Right ventricle myocardium inferior (tissue), 1 donor: ENCODE measurements around the gene DCTN3. TPM values are rescaled to one million over a fixed set of nuclear protein-coding genes. Genes with fewer than 3 reads are reported as not detected.

Experiments used
- ATAC-seq: fragments of 200-7000 bp; cut with Tn5 transposase; one replicate; pipeline ENCODE4 v1.9.1; 2020; ENCODE audit warnings: mild to moderate bottlenecking, moderate library complexity
- DNase-seq: peaks from one replicate; pipeline ENCODE4 v3.0.0; 2021; ENCODE audit errors: missing footprints
- intact Hi-C: fragments of 100-400 bp; cut with DNase I; formaldehyde crosslinking; loops from one replicate; pipeline ENCODE4 v1.11.0; 2022
- total RNA-seq: library from RNA; stranded (reverse); fragmentation: NEBNext Ultra II Directional; extraction: Animal tissue kit (Norgen Biotek cat#: 25700); gene quantifications from one replicate; pipeline ENCODE4 v1.2.1, GENCODE V29; 2021
- donor health status: DM: no; HTN: yes; CAD: no; lungs with severe emphysema.

The DCTN3 gene
- total RNA-seq, 1 donor from 2014 or later: 133 TPM

- DNase-seq (no peak), ATAC-seq (no peak)
- intact Hi-C loops: no loop called here
These were observed 53.3 kb downstream of the DCTN3 start for GRCh38 chr9:34566972-34567371.

DNA sequence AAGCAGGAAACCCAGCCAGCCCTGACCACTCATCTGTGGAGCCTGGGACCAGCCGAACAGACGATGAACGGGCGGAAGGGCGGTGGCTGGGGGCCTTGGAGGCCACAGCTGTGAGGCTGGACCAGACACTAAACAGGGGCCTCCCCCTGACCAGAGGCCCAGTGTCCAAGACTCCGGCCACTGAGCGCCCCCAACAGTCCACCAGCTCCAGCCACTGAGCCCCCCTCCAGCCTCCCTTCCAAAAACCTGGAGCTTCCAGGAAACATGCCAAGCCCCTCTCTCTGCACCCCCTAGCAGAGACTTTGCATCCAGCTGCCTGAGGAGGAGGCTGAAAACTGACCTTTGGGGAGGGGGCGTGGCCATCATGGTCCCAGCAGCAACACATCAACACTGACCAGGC is 54.0 kb downstream of the DCTN3 start:
- DNase-seq (no peak), ATAC-seq (no peak)
- intact Hi-C loops: no loop called here

GRCh38 chr9:34565856-34566255 is 54.4 kb downstream of the DCTN3 start:
- DNase-seq (no peak), ATAC-seq (no peak)
- intact Hi-C loops: no loop called here

- ATAC-seq: no peak
- no peak for DNase-seq
These were observed 55.7 kb downstream of the DCTN3 start for GRCh38 chr9:34564617-34565016.

More at GRCh38 chr9:34564617-34565016, 55.7 kb downstream of the DCTN3 start:
- intact Hi-C loops: no loop called here

Other genes with a start within 250 kb of the DCTN3 start
- gene MYORG, start 243.6 kb downstream of the DCTN3 start, total RNA-seq: 9.0 TPM
- gene FAM219A, start 161.9 kb downstream of the DCTN3 start, total RNA-seq: 27.2 TPM
- not detected for gene DNAI1, start 161.7 kb downstream of the DCTN3 start, total RNA-seq
- gene ENHO, start 97.5 kb downstream of the DCTN3 start, total RNA-seq: 0.51 TPM
- gene CNTFR, start 30.8 kb downstream of the DCTN3 start, total RNA-seq: 8.7 TPM
- 38.3 TPM for gene RPP25L, start 8.4 kb downstream of the DCTN3 start, total RNA-seq
- gene ARID3C, start 8.6 kb upstream of the DCTN3 start, total RNA-seq: not detected
- gene SIGMAR1, start 17.3 kb upstream of the DCTN3 start, total RNA-seq: 25.6 TPM
- gene GALT, start 26.2 kb upstream of the DCTN3 start, total RNA-seq: 54.1 TPM
- gene IL11RA, start 31.7 kb upstream of the DCTN3 start, total RNA-seq: 43.6 TPM
- gene CCL27, start 42.2 kb upstream of the DCTN3 start, total RNA-seq: not detected
- 1.1 TPM for gene CCL19, start 70.8 kb upstream of the DCTN3 start, total RNA-seq
- 12.4 TPM for gene CCL21, start 89.6 kb upstream of the DCTN3 start, total RNA-seq